Stimulated activated CD8-positive, alpha-beta memory T cell treated with anti-CD3 and anti-CD28 coated beads, Interleukin-12 subunit alpha, Interleukin-12 subunit beta, amount 100 ng/mL, for 24 hours (primary cell): ENCODE results near the gene MAST3.

Source experiments
- DNase-seq: peaks from one replicate; pipeline ENCODE4 v3.0.0-alpha.2; 2020; ENCODE audit errors: extremely low read depth

The MAST3 gene

GRCh38 chr19:18097217-18097992, at the start of gene MAST3:
Gene MAST3 (plus strand): TSS chr19:18097778. CDS start chr19:18097793, 15 bp downstream.
- DNase-seq = peak; percentile 82

GRCh38 chr19:18049385-18049784, 48.2 kb upstream of the MAST3 start:
- no peak for DNase-seq

- no peak for DNase-seq
Observed at GRCh38 chr19:18051887-18052286, 45.7 kb upstream of the MAST3 start.

DNA sequence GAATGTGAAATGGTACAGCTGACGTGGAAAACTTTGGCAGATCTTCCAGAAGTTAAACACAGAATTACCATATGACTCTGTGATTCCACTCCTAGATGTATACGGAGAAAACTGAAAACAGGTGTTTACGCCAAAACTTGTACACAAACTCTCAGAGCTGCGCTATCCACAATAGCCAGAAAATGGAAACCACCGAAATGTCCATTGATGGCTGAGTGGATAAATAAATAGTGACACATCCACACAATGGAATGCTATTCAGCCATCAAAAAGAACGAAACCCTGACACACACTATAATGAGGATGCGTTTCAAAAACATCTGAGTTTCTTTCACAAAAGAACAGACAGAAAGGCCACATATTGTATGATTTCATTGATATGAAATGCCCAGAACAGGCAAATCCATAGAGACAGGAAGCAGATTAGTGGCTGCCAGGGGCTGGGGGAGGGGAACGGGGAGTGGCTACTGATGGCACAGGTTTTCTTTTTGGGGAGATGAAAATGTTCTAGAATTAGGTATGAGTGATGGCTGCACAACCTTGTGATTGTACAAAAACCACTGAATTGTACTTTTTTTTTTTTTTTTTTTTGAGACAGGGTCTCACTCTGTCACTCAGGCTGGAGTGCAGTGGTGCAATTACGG, 43.9 kb upstream of the MAST3 start:
- DNase-seq = no peak

DNA sequence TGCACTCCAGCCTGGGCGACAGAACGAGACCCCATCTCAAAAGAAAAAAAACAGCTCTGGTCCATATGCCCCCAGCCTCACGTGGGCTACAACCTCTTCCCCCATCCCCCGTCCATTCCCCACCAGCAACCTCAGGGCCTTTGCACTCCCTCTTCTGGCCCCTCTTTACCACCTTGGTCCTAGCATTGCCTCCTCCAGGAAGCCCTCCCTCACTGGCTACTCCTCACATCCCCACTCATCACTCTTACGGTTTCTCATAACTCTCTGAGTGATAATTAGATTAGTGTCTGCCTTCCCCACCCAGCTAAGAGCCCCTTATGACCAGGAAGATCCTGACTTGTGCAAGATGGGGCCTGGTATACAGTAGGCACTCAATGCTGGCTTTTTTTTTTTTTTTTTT, 41.6 kb upstream of the MAST3 start:
- no peak for DNase-seq

GRCh38 chr19:18057557-18057956, 40.0 kb upstream of the MAST3 start:
- no peak for DNase-seq

GRCh38 chr19:18058208-18059009, 39.2 kb upstream of the MAST3 start:
- DNase-seq = peak; percentile 42

DNA sequence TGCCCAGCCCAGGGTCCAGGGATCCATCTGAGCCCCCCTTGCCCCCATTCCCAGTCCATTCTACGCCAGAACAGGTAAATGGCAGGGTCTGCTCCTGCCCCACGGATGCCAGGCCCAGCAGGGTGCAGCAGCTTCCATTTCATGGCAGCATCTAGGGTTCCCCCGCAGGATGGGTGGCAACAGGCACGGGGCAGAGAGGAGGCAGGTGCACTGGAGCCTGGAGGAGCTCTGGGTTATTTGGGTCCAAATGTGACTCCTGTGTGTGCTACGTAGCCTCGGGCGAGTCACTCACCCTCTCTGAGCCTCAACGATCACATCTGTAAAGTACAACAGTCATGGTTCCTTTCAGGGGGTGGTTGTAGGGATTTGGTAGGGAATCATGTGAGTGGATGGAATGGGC, 38.3 kb upstream of the MAST3 start:
- DNase-seq = no peak

- DNase-seq = no peak
Observed at GRCh38 chr19:18059902-18060301, 37.7 kb upstream of the MAST3 start.

DNA sequence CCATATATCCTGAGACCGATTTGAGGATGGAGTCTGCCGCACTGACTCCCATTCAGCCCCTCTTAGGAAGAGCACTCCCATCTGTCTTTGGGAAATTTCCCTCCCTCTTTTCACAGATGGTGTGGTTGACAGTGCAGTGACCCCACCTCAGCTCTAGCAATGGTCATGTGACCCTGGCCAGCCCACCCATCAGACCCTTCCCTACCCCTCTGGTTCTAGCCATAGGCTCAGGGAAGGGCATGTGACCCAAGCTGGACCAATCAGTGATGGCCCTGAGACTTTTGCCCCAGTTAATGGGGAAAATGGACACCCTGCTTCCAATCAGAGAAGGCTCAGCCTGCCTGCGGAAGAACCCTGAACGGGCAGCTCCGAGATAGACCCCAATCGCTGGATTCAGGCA, 37.1 kb upstream of the MAST3 start:
- no peak for DNase-seq

DNA sequence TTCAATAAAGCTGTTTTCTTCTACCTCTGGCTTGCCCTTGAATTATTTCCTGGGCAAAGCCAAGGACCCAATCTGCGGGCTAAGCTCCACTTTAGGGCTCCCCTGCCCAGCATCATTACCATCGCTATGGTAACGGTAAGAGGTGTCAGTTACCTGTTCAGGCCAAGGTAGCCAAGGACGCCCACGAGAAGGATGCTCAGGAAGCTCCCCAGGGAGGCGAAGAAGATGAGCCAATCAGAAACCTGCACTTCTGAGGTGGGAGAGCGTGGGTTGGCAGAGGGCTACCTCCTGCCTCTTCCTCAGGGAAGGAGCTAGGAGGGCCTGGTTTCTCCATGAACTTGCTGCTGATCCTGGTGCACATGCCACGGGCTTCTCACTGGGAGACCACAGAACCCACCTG, 35.5 kb upstream of the MAST3 start:
- no peak for DNase-seq

DNA sequence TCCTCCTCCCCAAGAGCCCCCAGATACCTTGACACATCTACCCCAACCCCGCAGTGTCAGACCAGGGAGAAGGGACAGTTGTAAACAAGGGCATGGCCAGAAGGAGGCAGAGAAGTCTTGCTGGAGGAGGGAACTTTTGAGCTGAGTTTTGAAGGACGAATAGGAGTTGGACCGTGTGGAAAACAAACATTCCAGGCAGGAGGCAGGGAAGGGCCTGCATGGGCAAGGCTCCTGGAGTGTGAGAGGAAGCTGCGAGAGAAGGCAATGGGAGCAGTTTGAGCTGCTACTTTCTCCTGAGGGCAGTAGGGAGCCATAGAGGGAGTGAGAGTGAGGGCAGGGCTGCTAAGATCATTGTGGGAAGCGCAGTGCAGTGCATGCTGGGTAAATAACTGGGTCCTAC, 34.1 kb upstream of the MAST3 start:
- DNase-seq = no peak

DNA sequence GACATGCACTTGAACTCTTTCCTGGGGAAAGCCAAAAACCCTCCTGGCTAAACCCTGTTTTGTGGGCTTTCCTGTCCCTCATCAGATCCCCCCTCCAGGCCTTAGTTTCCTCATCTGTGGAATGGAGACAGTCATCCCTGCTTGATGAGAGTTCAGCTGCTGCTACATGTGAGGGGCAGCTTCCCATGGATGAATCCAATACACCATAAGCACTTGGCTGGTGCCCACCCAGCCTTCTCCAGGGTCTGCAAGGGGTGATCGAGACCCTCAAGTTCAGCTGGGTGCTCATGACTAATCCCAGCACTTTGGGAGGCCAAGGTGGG, 32.4 kb upstream of the MAST3 start:
- no peak for DNase-seq

- no peak for DNase-seq
Observed at GRCh38 chr19:18068395-18068794, 29.2 kb upstream of the MAST3 start.

- DNase-seq = no peak
Observed at GRCh38 chr19:18069383-18069782, 28.2 kb upstream of the MAST3 start.

GRCh38 chr19:18070181-18070580, 27.4 kb upstream of the MAST3 start:
- no peak for DNase-seq

GRCh38 chr19:18072335-18072734, 25.2 kb upstream of the MAST3 start:
- DNase-seq = no peak

GRCh38 chr19:18073197-18073596, 24.4 kb upstream of the MAST3 start:
- DNase-seq = no peak

GRCh38 chr19:18074192-18074591, 23.4 kb upstream of the MAST3 start:
- no peak for DNase-seq

DNA sequence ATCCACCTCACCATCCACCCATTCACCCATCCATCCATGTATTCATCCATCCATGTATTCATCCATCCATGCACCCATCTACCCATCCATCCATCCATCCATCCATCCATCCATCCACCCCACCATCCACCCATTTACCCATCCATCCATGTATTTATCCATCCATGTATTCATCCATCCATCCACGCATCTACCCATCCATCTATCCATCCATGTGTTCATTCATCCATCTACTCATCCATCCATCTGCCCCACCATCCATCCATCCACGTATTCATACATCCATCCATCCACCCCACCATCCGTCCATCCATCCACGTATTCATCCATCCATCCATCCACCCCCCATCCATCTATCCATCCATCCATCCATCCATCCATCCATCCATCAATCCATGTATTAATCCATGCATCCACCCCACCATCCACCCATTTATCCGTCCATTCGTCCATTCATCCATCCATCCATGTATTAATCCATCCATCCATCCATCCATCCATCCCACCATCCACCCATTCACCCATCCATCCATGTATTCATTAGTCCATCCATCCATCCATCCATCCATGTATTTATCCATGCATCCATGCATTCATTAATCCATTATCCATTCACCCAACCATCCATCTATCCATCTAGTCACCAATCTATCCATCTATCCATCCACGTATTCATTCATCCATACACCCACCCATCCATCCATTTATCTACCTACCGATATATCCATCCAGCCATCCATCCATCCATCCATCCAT, 13.5 kb upstream of the MAST3 start:
- no peak for DNase-seq

DNA sequence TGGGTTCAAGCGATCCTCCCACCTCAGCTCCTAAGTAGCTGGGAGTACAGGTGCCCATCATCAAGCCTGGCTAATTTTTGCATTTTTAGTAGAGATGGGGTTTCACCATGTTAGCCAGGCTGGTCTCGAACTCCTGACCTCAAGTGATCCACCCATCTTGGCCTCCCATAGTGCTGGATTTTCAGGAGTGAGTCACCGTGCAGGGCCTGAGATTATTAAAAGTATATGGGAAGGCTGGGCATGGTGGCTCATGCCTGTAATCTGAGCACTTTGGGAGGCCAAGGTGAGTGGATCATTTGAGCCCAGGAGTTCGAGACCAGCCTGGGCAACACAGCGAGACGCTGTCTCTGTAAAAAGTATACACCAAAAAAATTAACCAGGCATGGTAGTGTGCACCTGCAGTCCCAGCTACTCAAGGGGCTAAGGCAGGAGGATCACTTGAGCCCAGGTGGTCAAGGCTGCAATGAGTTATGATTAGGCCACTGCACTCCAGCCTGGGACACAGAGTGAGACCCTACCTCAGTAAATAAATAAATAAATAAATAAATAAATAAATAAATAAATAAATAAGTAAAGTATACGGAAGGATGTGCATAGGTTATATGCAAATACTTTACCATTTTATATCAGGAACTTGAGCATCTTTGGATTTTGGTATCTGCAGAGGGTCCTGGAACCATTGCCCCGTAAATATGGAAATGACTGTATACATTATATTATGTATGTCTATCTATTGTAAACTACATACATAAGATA, 11.7 kb upstream of the MAST3 start:
- DNase-seq = no peak
